GM23248 (cell line): ENCODE data around the gene HHIPL2.

Experiments
- EZH2 ChIP-seq: fragments of 200-600 bp; sonication (generic); IDR thresholded peaks from 2 replicates; pipeline ENCODE4 v1.6.1; 2018; ENCODE audit warnings: antibody characterized with exemption, mild to moderate bottlenecking; ENCODE audit not compliant: insufficient read depth, poor library complexity, severe bottlenecking
- EZH2phosphoT487 ChIP-seq: fragments of 200-600 bp; sonication (generic); IDR thresholded peaks from 2 replicates; pipeline ENCODE4 v1.6.1; 2018; ENCODE audit warnings: antibody characterized with exemption, moderate library complexity, mild to moderate bottlenecking, low read depth; ENCODE audit not compliant: insufficient read depth

DNA sequence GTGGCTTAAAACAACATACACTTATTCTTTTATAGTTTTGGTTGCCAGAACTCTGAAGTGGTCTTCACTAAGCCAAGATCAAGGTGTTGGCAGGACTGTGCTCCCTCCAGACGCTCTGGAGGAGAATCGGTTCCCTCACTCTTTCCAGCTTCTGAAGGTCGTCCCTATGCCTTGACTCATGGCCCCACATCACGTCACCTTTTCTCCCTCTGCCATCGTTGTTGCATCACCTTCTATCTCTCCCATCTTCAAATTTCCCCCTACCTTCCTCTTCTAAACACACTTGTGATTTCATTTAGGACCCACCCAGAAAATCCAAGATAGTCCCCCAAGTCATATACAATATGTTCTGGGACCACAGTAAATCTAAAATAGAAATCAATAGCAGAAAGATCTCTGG lies 12.4 kb downstream of the HHIPL2 start:
- TF ChIP-seq EZH2 = no peak
- no peak for TF ChIP-seq EZH2phosphoT487
